GM18873 (cell line): Measurements from ENCODE around the gene SEMA6B.

Source experiments
- ATAC-seq: cut with Tn5 transposase; IDR thresholded peaks from one replicate; pipeline ENCODE4 v1.9.1; 2021; ENCODE audit warnings: mild to moderate bottlenecking, moderate library complexity, moderate number of reproducible peaks; ENCODE audit not compliant: unreplicated experiment, low FRiP score

The SEMA6B gene

GRCh38 chr19:4588291-4588761, 28.8 kb upstream of the SEMA6B start:
- no peak for ATAC-seq

- no peak for ATAC-seq
Observed at GRCh38 chr19:4587527-4587926, 28.0 kb upstream of the SEMA6B start.

GRCh38 chr19:4586691-4587090, 27.2 kb upstream of the SEMA6B start:
- no peak for ATAC-seq

- no peak for ATAC-seq
Observed at GRCh38 chr19:4586245-4586644, 26.8 kb upstream of the SEMA6B start.

GRCh38 chr19:4585556-4585955, 26.1 kb upstream of the SEMA6B start:
- no peak for ATAC-seq

GRCh38 chr19:4584670-4585460, 25.4 kb upstream of the SEMA6B start:
- no peak for ATAC-seq

- no peak for ATAC-seq
Observed at GRCh38 chr19:4583961-4584669, 24.6 kb upstream of the SEMA6B start.

GRCh38 chr19:4582980-4583842, 23.7 kb upstream of the SEMA6B start:
- no peak for ATAC-seq

GRCh38 chr19:4581666-4582553, 22.4 kb upstream of the SEMA6B start:
- no peak for ATAC-seq

- ATAC-seq: no peak
Observed at GRCh38 chr19:4580961-4581665, 21.6 kb upstream of the SEMA6B start.

- ATAC-seq: no peak
Observed at GRCh38 chr19:4580021-4580901, 20.8 kb upstream of the SEMA6B start.

- ATAC-seq: no peak
Observed at GRCh38 chr19:4579389-4579788, 19.9 kb upstream of the SEMA6B start.

GRCh38 chr19:4578552-4579248, 19.2 kb upstream of the SEMA6B start:
- ATAC-seq: no peak

- ATAC-seq: no peak
Observed at GRCh38 chr19:4577020-4577782, 17.7 kb upstream of the SEMA6B start.

GRCh38 chr19:4576016-4576933, 16.8 kb upstream of the SEMA6B start:
- no peak for ATAC-seq
